ENCODE results near the gene C1orf174.

DNA sequence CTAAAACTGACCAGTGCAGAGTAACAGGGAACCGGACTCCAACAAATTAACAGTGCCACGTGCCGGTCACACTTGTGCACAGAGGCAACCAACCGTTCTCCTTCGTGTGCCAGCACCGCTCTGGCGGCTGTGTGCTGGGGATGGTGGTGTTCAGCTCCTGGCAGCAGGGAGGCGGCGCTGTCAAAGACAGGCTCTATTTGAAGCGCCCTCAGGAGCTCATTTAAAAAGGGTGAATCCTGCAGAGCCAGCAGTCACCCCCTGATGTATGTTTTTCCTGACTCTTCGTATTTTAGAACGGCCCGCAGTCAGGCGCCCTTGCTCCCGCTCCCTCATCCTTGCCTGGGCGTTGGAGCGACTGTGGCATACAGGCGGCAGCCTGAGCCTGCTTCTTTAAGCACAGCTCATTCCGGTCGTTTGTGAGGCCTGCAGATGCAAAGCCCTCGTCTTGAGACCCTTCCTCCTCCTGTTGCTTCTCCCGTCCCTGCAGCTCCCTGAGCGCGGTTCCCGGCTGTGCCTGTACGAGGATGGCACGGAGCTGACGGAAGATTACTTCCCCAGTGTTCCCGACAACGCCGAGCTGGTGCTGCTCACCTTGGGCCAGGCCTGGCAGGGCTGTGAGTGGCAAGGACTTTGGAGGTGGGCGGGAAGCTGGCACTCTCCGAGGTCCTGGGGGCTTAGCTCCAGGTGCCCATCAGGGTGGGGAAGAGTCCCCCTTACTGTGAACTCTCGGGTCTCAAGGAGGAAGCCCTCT is 41.7 kb downstream of the C1orf174 start:
- TF ChIP-seq, protein P1, sequence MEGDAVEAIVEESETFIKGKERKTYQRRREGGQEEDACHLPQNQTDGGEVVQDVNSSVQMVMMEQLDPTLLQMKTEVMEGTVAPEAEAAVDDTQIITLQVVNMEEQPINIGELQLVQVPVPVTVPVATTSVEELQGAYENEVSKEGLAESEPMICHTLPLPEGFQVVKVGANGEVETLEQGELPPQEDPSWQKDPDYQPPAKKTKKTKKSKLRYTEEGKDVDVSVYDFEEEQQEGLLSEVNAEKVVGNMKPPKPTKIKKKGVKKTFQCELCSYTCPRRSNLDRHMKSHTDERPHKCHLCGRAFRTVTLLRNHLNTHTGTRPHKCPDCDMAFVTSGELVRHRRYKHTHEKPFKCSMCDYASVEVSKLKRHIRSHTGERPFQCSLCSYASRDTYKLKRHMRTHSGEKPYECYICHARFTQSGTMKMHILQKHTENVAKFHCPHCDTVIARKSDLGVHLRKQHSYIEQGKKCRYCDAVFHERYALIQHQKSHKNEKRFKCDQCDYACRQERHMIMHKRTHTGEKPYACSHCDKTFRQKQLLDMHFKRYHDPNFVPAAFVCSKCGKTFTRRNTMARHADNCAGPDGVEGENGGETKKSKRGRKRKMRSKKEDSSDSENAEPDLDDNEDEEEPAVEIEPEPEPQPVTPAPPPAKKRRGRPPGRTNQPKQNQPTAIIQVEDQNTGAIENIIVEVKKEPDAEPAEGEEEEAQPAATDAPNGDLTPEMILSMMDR (IDR thresholded peaks at IDR 0.05): peak in 1 of 12 donors; percentile 5
- TF ChIP-seq POLR2A (IDR thresholded peaks at IDR 0.05): no peak

Measured in heart left ventricle (tissue), 13 donors.